NK-92 treated with Interleukin-12 subunit alpha and Interleukin-12 subunit beta, amount 100 ng/mL, for 24 hours (cell line): ENCODE data around the gene CEP350.
A peak's percentile ranks its signal among the peaks of the same experiment; 100 is the strongest.
"Not testable (repeated sequence)": the region's sequence is repeated elsewhere in the genome, so short reads cannot be mapped to it uniquely, and the experiment has no call there.

Experiments used
- DNase-seq: peaks from one replicate; lab custom pipeline; 2025; lab: John Stamatoyannopoulos, UW

CEP350 gene

GRCh38 chr1:179951383-179952144, 3.0 kb upstream of the CEP350 start:
- DNase-seq, result no peak

GRCh38 chr1:179952186-179952585, 2.4 kb upstream of the CEP350 start:
- no peak for DNase-seq

DNA sequence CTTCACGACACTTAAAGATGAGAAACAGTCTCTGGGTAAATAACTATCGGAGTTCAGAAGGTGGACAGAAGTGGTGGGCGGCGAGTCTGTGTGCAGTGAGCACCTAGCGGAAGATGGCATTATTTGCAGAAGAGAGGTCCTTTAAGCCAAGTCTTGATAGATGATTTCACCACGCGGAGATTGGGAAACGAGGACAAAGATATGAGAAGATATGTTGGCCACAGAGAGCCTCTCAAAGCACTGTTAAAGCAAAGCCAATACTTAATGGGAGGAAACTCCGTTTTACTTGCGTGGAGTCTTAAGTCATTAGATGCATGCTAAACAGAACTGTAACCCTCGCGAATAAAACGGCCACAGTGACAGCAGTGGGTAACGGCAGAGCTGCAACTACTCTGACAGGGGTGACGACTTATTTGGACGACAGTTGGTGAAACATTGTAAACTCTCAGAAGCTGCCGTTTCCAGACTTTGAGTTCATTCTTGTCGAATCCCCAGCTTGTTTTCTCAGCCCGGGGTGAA, 577 bp upstream of the CEP350 start:
- DNase-seq, result peak; percentile 45

DNA sequence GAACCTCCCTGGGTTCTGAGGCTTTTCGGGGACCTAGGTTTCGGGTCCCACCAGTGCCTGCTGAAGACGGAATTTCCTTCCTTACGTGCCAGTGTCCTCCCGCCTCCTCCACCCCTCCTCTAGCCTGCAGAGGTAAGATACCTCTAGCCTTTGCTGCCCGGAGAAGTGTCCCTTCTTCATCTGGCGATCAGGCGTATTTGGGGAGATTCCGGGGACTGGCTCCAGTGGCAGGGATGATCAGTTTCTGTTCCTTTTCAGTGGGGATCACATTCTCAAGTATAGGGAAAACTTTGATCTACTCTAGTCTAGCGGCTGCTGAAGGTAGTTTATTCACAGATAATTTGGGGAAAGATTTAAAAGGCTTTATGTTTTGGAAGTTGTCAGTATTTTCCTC, 674 bp downstream of the CEP350 start:
- no peak for DNase-seq

- DNase-seq, result no peak
Measured at GRCh38 chr1:179955731-179956130, 1.1 kb downstream of the CEP350 start.

DNA sequence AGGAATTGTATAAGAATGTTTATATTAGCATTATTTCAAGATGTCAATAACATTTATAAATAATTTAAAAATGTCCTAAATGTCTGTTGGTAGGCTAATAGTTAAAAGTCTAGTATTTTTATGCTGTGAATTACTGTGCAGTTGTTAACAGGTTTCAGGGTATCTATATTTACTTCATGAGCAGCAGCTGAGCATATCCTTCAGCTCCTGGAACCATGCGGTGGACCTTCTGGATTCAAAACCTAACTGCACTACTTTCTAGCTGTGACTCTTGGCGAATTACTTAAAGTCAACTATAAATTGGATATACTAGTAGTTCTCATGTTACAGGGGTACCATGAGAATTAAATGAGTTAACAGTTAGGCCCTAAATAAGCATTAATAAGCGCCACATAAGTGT, 3.7 kb downstream of the CEP350 start:
- no peak for DNase-seq

DNA sequence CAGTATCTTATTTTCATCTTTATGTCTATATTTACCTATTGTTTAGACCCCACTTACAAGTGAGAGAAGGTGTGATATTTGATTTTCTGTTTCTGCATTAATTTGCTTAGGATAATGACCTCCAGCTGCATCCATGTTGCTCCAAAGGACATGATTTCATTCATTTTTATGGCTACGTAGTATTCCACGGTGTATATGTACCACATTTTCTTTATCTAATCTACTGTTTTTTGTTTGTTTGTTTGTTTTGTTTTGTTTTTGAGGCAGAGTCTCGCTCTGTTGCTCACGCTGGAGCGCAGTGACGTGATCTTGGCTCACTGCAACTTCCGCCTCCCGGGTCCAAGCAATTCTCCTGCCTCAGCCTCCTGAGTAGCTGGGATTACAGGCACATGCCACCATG, 7.6 kb downstream of the CEP350 start:
- not testable (repeated sequence) for DNase-seq

DNA sequence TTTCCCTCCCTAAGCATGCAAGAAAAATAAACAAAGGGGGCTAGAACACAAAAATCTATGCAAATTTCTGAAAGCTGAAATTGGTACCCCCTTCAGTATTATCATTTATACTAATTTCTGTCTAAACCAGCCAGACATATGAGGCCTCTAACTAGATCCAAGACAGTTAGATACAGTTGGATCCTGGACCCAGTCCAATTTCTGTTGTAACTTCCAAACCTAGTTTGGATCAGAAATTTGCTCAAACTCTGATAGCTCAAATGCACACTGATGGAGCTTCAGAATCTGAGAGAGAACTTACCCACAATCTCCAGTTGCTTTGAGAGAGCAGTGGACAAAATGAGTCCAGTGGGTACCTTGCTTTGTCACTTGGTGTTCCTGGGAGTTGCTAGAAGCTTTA, 11.9 kb downstream of the CEP350 start:
- DNase-seq, result no peak

DNA sequence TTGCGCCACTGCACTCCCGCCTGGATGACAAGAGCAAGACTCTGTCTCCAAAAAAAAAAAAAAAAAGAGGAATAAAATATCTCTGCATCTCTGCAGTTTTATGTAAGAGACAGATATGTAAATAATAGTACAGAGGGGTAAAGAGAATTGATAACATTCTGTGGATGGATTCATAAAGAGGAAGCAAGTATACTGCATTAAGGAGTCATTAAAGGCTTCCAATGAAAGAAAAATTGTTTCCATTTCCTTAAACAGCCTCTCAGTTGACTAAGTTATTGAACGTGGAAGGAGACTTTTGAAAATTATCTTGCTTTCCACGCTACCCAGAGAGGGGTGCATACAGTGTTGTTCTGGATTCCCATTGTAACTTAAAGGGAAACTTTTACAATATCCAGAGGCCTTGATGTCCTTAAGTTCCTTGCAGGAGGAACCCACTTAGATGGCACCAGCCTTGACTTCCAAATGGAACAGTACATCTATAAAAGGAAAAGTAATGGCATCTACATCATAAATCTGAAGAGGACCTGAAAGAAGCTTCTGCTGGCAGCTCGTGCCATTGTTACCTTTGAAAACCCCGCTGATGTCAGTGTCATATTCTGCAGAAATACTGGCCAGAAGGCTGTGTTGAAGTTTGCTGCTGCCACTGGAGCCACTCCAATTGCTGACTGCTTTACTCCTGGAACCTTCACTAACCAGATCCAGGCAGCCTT, 13.8 kb downstream of the CEP350 start:
- no peak for DNase-seq

GRCh38 chr1:179968994-179969919, 14.6 kb downstream of the CEP350 start:
- DNase-seq, result no peak

GRCh38 chr1:179969962-179970361, 15.4 kb downstream of the CEP350 start:
- DNase-seq, result no peak

DNA sequence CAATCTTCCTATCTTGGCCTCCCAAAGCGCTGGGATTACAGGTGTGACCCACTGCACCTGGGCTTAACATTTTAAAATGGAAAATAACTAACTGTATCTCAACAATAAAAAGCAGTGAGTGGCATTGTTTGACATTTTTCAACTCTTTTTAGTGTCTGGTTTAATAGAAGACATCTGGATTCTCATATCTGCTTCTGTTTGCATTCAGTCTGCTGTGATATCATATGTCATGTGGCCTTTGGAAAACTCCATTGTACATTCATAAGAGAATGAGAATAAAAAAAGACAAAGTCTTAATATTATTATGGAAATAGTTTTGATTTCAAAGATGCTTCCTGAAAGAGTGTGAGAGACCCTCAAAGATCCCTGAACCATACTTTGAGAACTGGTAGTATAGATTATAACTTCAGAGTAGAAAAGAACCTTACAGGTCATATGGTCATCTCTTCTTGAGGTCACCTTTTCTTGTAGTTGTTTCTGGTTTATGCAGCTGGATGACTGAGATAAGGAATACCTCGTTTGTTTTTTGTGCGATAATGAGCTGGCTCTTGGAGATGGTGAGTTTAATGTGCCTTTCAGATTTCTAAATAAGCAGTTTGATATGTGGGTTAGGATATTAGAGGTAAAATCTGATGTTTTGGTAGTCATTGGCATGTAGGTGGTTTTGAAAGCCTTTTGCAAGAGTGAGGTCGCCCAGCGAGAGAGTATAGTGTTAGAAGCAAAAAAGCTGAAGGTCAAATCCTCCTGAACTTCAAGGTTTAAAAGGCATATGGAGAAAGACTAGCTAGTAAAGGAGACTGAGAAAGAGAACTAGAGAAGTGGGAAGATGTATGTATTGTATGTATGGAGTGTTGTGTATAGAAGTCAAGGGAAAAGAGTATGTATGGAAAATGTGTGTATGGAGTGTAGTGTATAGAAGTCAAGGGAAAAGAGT, 17.2 kb downstream of the CEP350 start:
- DNase-seq, result no peak

DNA sequence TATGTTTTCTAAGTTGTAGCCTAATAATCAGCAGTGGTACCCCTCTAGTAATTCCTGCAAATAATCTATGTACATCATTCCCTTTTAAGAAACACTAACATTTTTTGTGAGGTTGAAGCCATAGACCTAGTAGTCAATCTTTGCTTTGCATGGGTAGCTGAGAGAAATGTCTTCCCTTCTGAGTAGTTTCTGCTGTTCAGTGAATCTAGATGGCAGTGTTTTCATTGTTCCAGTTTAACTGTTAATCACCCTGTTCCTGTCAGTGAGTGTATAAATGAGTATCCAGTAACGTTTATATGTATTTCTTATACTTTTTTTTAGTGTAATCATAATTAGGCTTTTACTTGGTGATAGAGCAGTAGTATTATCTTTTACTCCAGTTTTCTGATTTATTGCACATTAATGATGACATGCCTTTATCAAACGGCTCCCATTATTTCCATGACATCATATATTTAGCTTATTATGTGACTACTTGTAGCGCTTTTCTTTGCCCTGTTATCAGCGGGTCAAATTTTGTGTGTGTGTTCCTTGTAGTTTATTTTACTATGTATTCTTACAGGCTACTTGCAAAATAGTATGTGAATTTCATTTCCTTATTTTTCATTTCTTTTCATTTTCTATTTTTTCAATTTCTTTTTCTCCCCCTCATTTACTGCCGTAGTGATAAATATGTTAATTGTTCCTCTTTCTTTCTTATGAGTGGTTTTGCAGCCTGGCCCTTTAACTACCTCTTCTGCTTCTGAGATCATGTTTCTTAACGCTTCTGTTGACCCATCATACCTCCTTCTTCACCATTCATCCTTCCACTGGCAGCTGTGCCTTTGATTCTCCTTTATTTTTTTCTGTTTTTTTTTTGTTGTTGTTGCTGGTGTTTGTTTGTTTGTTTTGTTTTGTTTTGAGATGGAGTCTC, 18.8 kb downstream of the CEP350 start:
- DNase-seq, result no peak

DNA sequence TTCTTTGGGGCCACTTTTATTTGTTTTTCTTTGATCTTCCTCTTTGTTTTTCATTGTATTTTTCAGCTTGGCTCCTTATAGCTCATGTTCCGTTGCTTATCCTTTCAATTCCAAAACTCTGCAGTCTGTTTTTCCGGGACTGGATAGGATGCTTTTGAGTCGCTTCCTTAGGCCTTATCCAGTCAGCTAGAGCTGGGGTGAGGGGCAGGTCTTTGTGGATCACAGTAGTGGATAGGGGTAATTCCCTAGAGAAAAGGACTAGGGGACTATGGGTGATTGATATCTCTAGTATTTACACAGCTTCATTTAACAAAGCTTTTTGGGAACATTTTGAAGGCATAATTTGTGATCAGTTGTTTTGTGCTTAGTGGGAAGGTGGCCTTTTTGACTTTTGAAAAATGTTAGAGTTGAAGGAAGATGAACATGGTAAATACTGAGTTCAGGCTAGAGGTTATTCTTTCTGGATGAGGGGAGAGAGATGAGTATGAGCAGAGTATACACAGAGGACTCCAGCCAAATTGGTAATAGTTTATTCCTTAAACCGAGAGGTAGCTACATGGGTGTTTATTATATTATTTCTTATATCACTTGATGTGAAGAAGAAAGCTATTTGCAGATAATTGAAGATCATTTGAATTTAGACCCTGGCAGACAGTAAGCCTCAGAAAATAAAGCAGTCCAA, 22.5 kb downstream of the CEP350 start:
- no peak for DNase-seq

- DNase-seq, result no peak
Measured at GRCh38 chr1:179978199-179979079, 23.8 kb downstream of the CEP350 start.

GRCh38 chr1:179984101-179984500, 29.5 kb downstream of the CEP350 start:
- DNase-seq, result no peak

DNA sequence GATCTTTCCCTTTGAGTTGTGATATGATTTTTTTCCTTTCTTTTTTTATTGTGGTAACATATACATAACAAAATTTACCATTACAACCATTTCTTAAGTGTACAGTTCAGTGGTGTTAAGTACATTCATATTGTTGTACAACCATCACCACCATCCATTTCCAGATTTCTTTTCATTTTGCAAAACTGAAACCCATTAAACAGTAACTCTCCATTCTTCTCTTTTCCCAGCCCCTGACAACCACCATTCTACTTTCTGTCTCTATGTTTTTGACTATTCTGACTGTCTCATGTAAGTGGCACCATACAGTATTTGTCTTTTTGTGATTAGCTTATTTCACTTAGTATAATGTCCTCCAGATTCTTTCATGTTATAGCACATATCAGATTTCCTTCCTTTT, 30.3 kb downstream of the CEP350 start:
- DNase-seq, result no peak

- no peak for DNase-seq
Measured at GRCh38 chr1:179990847-179991246, 36.2 kb downstream of the CEP350 start.

GRCh38 chr1:179995576-179995975, 41.0 kb downstream of the CEP350 start:
- DNase-seq, result no peak
